Esophagus squamous epithelium (tissue), 5 donors: ENCODE measurements around the gene IDNK. TPM values are rescaled to one million over a fixed set of nuclear protein-coding genes. Genes with fewer than 3 reads are reported as not detected.

Experiments used
- DNase-seq: peaks from one replicate; lab custom pipeline; 2025; lab: John Stamatoyannopoulos, UW
- H3K27ac ChIP-seq, 4 donors: fragments of 200-600 bp; sonication (generic); one replicate each; pipeline ENCODE4 v1.5.1; 2016 to 2019; ENCODE audit warnings: mild to moderate bottlenecking in 1 of 4
- H3K27me3 ChIP-seq, 4 donors: fragments of 200-600 bp; sonication (generic); 1 replicate in 3 of 4; 2 replicates in 1 of 4; pipeline versions ENCODE4 v1.5.1 to v1.6.0; 2017 to 2021; ENCODE audit warnings: antibody characterized with exemption in 1 of 4
- H3K36me3 ChIP-seq, 3 donors: fragments of 200-600 bp; sonication (generic); one replicate each; pipeline ENCODE4 v1.5.1; 2016 to 2019
- H3K4me1 ChIP-seq, 3 donors: fragments of 200-600 bp; sonication (generic); one replicate each; pipeline ENCODE4 v1.5.1; 2017 to 2019
- H3K4me3 ChIP-seq, 4 donors: fragments of 200-600 bp; sonication (generic); 1 replicate in 3 of 4; 2 replicates in 1 of 4; pipeline ENCODE4 v1.5.1; 2016 to 2019; ENCODE audit warnings: mild to moderate bottlenecking in 2 of 4, moderate library complexity in 1 of 4
- H3K9me3 ChIP-seq, 3 donors: fragments of 200-600 bp; sonication (generic); one replicate each; pipeline ENCODE4 v1.5.1; 2016 to 2019
- POLR2A ChIP-seq, 4 donors: fragments of 450-650 bp; IDR thresholded peaks; one replicate each; pipeline ENCODE4 v1.6.1; 2017; ENCODE audit warnings: antibody characterized with exemption in 4 of 4, mild to moderate bottlenecking in 4 of 4, moderate library complexity in 3 of 4
- WGBS, 2 donors: methylation state at CpG; one replicate each; pipeline ENCODE4 v1.1.5; 2018; 5-methylcytosine and 5-hydroxymethylcytosine counted together
- intact Hi-C: fragments of 100-400 bp; cut with DNase I; formaldehyde crosslinking; loops from one replicate; pipeline ENCODE4 v1.15.0; 2022
- total RNA-seq, 4 donors: library from RNA; depleted of rRNA; stranded (reverse); fragments of >200 nt; gene quantifications; one replicate each; pipeline ENCODE4 v1.1.0, GENCODE V29; 2016
- TF ChIP-seq, protein P1 (sequence below), 6 experiments: fragments of 450-650 bp in 4 of 6; fragments of 200-600 bp in 2 of 6; sonication (generic) in 2 of 6; IDR thresholded peaks; one replicate each; pipeline ENCODE4 v1.5.1; 2016 to 2019; ENCODE audit warnings: antibody characterized with exemption in 6 of 6, mild to moderate bottlenecking in 4 of 6, moderate library complexity in 4 of 6
- donor health status: DM: yes; HTN: yes; CAD: no.

IDNK gene
- total RNA-seq, 4 donors from 2014 or later = 2.6 to 6.3 (median 3.9) TPM

DNA sequence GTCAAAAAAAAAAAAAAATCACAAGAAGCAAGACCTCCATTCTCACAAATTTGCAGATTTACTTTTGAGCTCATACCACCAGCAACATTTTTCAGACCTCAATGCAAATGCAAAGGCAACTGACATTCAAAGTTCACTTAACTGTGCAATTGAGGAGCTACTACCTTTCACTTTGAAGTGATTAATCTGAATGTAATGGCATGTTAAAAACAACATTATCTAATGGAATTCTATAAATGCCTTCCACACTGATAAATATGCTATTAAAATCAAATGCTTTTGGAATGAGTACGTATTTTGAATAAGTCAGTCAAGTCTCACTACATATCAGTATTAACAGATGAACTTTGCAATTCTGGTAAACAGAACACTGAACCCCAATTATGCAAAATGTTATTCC is 52.5 kb downstream of the IDNK start:
- H3K27me3 ChIP-seq = no peaks in the 10 kb centered on the region
- H3K27ac ChIP-seq = no peak overlapping the region
- H3K4me1 ChIP-seq = no peaks in the 10 kb centered on the region
- intact Hi-C loops = no loop called here
- no peak for DNase-seq
- no peaks in the 10 kb centered on the region for H3K9me3 ChIP-seq
- no peak for TF ChIP-seq POLR2A (IDR thresholded peaks at IDR 0.05)
- TF ChIP-seq, protein P1, sequence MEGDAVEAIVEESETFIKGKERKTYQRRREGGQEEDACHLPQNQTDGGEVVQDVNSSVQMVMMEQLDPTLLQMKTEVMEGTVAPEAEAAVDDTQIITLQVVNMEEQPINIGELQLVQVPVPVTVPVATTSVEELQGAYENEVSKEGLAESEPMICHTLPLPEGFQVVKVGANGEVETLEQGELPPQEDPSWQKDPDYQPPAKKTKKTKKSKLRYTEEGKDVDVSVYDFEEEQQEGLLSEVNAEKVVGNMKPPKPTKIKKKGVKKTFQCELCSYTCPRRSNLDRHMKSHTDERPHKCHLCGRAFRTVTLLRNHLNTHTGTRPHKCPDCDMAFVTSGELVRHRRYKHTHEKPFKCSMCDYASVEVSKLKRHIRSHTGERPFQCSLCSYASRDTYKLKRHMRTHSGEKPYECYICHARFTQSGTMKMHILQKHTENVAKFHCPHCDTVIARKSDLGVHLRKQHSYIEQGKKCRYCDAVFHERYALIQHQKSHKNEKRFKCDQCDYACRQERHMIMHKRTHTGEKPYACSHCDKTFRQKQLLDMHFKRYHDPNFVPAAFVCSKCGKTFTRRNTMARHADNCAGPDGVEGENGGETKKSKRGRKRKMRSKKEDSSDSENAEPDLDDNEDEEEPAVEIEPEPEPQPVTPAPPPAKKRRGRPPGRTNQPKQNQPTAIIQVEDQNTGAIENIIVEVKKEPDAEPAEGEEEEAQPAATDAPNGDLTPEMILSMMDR (IDR thresholded peaks at IDR 0.05) = no peak
- H3K4me3 ChIP-seq = no peak overlapping the region
- 93 to 96% methylated on average over 1 of the region's 1 CpG for WGBS, 2 donors
- H3K36me3 ChIP-seq = peaks cover 8 to 97% (median 27%) of the 10 kb centered on the region in 3 donors

DNA sequence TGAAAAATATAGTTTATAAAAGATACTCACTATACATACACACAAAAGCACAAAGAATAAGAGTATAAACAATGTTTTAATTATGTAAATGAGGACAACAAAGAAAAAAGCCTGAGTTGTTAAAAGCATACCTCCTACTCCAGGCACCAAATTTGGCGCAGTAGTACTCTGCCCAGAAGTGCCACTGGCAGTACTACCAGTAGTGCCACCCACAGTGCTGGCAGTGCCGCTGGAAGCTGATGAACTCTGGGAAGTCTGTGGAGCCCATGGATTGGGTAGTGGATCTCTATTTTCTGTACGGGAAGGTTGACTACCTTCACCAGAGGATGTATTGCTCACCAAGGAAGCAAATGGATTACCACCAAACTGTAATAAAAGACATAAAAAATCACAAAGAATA is 54.7 kb downstream of the IDNK start:
- TF ChIP-seq, protein P1 (IDR thresholded peaks at IDR 0.05) = no peak
- TF ChIP-seq POLR2A (IDR thresholded peaks at IDR 0.05) = no peak
- Histone ChIP-seq H3K9me3 (no peaks in the 10 kb centered on the region), H3K27me3 (no peaks in the 10 kb centered on the region), H3K4me3 (no peak overlapping the region), H3K27ac (no peak overlapping the region), H3K36me3 (peaks cover 8 to 97% (median 27%) of the 10 kb centered on the region in 3 donors), H3K4me1 (no peaks in the 10 kb centered on the region)
- WGBS, 2 donors = 89 to 96% methylated on average over 3 of the region's 3 CpGs
- intact Hi-C loops = no loop called here
- no peak for DNase-seq

DNA sequence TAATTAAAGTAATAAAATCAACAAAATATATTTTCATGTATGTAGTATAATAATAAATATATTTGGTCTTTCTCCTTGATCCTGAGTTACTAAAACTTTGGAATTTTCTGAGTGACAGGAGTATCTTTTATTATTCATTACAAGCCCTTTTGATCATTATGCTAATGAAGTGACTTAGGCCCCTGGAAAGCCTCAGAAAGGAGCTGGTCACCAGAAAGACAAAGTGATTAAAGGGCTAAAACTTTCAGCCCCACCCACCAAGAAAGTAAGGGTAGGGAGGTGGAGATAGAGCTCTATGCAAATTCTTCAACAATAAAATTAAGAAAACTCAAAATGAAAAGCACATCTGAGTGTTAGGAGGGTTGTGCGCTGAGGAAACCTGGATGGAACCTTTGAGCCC is 57.3 kb downstream of the IDNK start:
- no peak for DNase-seq
- TF ChIP-seq, protein P1 (IDR thresholded peaks at IDR 0.05) = no peak
- TF ChIP-seq POLR2A (IDR thresholded peaks at IDR 0.05) = no peak
- H3K27ac ChIP-seq = no peak overlapping the region
- intact Hi-C loops = no loop called here
- no peaks in the 10 kb centered on the region for H3K9me3 ChIP-seq
- H3K4me1 ChIP-seq = peaks cover 0 to 6% (median 0%) of the 10 kb centered on the region in 3 donors
- WGBS, 2 donors = 86 to 95% methylated on average over 1 of the region's 1 CpG
- no peak overlapping the region for H3K4me3 ChIP-seq
- H3K27me3 ChIP-seq = no peaks in the 10 kb centered on the region
- peaks cover 8 to 94% (median 27%) of the 10 kb centered on the region in 3 donors for H3K36me3 ChIP-seq

DNA sequence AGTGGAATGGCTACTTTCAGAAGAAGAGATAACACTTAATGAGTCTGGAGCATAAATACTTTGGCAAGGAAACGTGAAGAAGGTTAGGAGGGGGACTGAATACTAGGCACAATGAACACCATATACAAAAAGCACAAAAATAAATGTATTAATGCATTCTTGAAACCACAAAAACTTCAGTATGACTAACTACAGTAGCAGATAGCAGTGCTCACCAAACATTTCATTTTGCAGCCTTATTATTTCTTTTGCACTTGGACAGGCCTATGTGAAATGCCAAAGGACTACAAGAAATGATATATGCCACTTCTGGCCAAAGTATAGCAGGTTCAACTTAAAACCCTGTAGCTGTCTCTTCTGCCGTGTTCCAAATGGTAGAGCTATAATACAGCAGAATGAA is 58.5 kb downstream of the IDNK start:
- no peak overlapping the region for H3K27ac ChIP-seq
- H3K4me3 ChIP-seq = no peak overlapping the region
- no peaks in the 10 kb centered on the region for H3K9me3 ChIP-seq
- intact Hi-C loops = no loop called here
- peaks cover 0 to 11% (median 0%) of the 10 kb centered on the region in 3 donors for H3K4me1 ChIP-seq
- H3K36me3 ChIP-seq = peaks cover 8 to 82% (median 27%) of the 10 kb centered on the region in 3 donors
- no peak for DNase-seq
- no peaks in the 10 kb centered on the region for H3K27me3 ChIP-seq
- WGBS, 2 donors = 81% methylated on average over 2 of the region's 2 CpGs
- no peak for TF ChIP-seq POLR2A (IDR thresholded peaks at IDR 0.05)
- TF ChIP-seq, protein P1 (IDR thresholded peaks at IDR 0.05) = no peak

DNA sequence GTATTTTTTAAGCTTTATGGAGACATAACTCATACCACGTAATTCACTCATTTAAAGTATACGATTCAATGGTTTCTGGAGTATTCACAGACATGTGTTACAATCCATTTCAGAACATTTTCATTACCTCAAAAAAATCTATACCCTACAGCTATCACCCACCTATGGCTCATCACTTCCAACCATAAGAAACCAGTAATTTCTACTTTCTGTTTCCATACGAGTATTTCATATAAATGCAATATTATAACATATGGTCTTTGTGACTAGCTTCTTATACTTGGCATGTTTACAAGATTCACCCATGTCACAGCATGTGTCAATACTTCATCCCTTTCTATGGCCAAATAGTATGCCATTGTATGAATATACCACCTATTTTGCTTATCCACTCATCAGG is 66.0 kb downstream of the IDNK start:
- H3K27me3 ChIP-seq = no peaks in the 10 kb centered on the region
- peaks cover 0 to 55% (median 0%) of the 10 kb centered on the region in 3 donors for H3K4me1 ChIP-seq
- TF ChIP-seq POLR2A (IDR thresholded peaks at IDR 0.05) = no peak
- TF ChIP-seq, protein P1 (IDR thresholded peaks at IDR 0.05) = no peak
- no peak overlapping the region for H3K4me3 ChIP-seq
- DNase-seq = no peak
- peaks cover 0 to 7% (median 0%) of the 10 kb centered on the region in 3 donors for H3K36me3 ChIP-seq
- WGBS, 2 donors = 74 to 77% methylated on average over 3 of the region's 3 CpGs
- H3K9me3 ChIP-seq = no peaks in the 10 kb centered on the region
- H3K27ac ChIP-seq = no peak overlapping the region
- intact Hi-C loops = no loop called here
